OCI-LY7 (cell line): ENCODE data around the gene TCERG1L. TPM values are rescaled to one million over a fixed set of nuclear protein-coding genes. Genes with fewer than 3 reads are reported as not detected.

Experiments
- BruUV-seq: library from RNA; stranded (reverse); fragments of 400-500 nt; replicated peaks from 2 replicates; lab custom pipeline; 2021; lab: Mats Ljungman, UMichigan
- CTCF ChIA-PET: fragments of 300-600 bp; sonication (Branson Sonifier 250); formaldehyde crosslinking; loops from one replicate; lab custom pipeline; 2022; ENCODE audit warnings: antibody characterized with exemption; ENCODE audit not compliant: unreplicated experiment; lab: Charles Lee
- POLR2A ChIA-PET: fragments of 300-600 bp; sonication (Branson Sonifier 250); formaldehyde crosslinking; loops from one replicate; lab custom pipeline; 2022; ENCODE audit warnings: antibody characterized with exemption; lab: Charles Lee
- DNase-seq: peaks from one replicate; pipeline ENCODE4 v3.0.0-alpha.2; 2015; ENCODE audit warnings: low spot score
- H2AFZ ChIP-seq: fragments of 200-600 bp; sonication (generic), shearing (Covaris generic); 2 replicates; pipeline ENCODE4 v1.6.1; 2014; ENCODE audit warnings: mild to moderate bottlenecking, antibody characterized with exemption, low read length, moderate library complexity
- H3K27ac ChIP-seq: fragments of 200-600 bp; sonication (generic); 2 replicates; pipeline ENCODE4 v1.5.1; 2014; ENCODE audit warnings: mixed run types, low read depth, mild to moderate bottlenecking, moderate library complexity, low read length, inconsistent platforms; ENCODE audit not compliant: poor library complexity, severe bottlenecking
- H3K36me3 ChIP-seq: fragments of 200-600 bp; sonication (generic); 2 replicates; pipeline ENCODE4 v1.6.1; 2014; ENCODE audit warnings: mild to moderate bottlenecking, antibody characterized with exemption, low read length, moderate library complexity, mixed read lengths; ENCODE audit not compliant: insufficient read depth
- H3K4me1 ChIP-seq: fragments of 200-600 bp; sonication (generic); 2 replicates; pipeline ENCODE4 v1.5.1; 2014; ENCODE audit warnings: mild to moderate bottlenecking, low read length; ENCODE audit not compliant: insufficient read depth, poor library complexity, severe bottlenecking
- H3K4me2 ChIP-seq: fragments of 200-600 bp; sonication (generic); 2 replicates; pipeline ENCODE4 v1.6.1; 2014; ENCODE audit warnings: mild to moderate bottlenecking, low read length
- H3K4me3 ChIP-seq: fragments of 200-600 bp; sonication (generic); 2 replicates; pipeline ENCODE4 v1.5.1; 2014; ENCODE audit warnings: mild to moderate bottlenecking, low read depth, low read length; ENCODE audit not compliant: poor library complexity, severe bottlenecking
- H3K79me2 ChIP-seq: fragments of 200-600 bp; sonication (generic); 2 replicates; pipeline ENCODE4 v1.6.1; 2016; ENCODE audit warnings: low read depth, mild to moderate bottlenecking, low read length, moderate library complexity, mixed read lengths; ENCODE audit not compliant: insufficient read depth
- H3K9me2 ChIP-seq: fragments of 200-600 bp; sonication (generic); 2 replicates; pipeline ENCODE4 v1.6.1; 2016; ENCODE audit warnings: mild to moderate bottlenecking, low read length, mixed read lengths; ENCODE audit not compliant: insufficient read depth
- H3K9me3 ChIP-seq: fragments of 200-600 bp; sonication (generic); 2 replicates; pipeline ENCODE4 v1.6.1; 2014; ENCODE audit warnings: mild to moderate bottlenecking, mixed run types, low read length, mixed read lengths
- H4K20me1 ChIP-seq: fragments of 200-600 bp; sonication (generic); 2 replicates; pipeline ENCODE4 v1.6.1; 2014; ENCODE audit warnings: mild to moderate bottlenecking, antibody characterized with exemption, low read length, moderate library complexity, mixed read lengths; ENCODE audit not compliant: insufficient read depth
- CTCF ChIP-seq: fragments of 200-600 bp; sonication (generic); conservative IDR thresholded peaks from 2 replicates; pipeline ENCODE4 v1.5.1; 2014; ENCODE audit warnings: mild to moderate bottlenecking, antibody characterized with exemption, low read length, moderate library complexity, mixed read lengths
- EZH2phosphoT487 ChIP-seq: fragments of 200-600 bp; sonication (generic); IDR thresholded peaks from 2 replicates; pipeline ENCODE4 v1.6.1; 2018; ENCODE audit warnings: low read depth, borderline replicate concordance, mild to moderate bottlenecking, mixed run types, antibody characterized with exemption, low read length, moderate library complexity, mixed read lengths
- intact Hi-C: fragments of 100-400 bp; cut with micrococcal nuclease; formaldehyde crosslinking; loops from one replicate; pipeline ENCODE4 v1.10.0; 2022; ENCODE audit not compliant: unreplicated experiment
- total RNA-seq, 2 experiments: library from RNA; depleted of rRNA in 1 of 2; stranded (reverse); fragments of >200 nt in 1 of 2; shearing (Covaris generic) in 1 of 2; gene quantifications; 2 replicates each; pipeline ENCODE4 v1.2.3, GENCODE V29; 2014 to 2022

TCERG1L gene
- total RNA-seq, 2 experiments from 2014 or later: not detected

- POLR2A ChIA-PET: no interaction called here
- TF ChIP-seq CTCF (no peak), EZH2phosphoT487 (no peak)
- no TSS peak for BruUV-seq
- no peaks in the 10 kb centered on the region for H3K9me3 ChIP-seq
- H3K36me3 ChIP-seq: no peaks in the 10 kb centered on the region
- CTCF ChIA-PET: no interaction called here
- no peak overlapping the region for H3K4me3 ChIP-seq
- DNase-seq: no peak
- no peak overlapping the region for H3K27ac ChIP-seq
- no peaks in the 10 kb centered on the region for H3K4me1 ChIP-seq
- no peaks in the 10 kb centered on the region for H4K20me1 ChIP-seq
- intact Hi-C loops: no loop called here
- H2AFZ ChIP-seq: no peak overlapping the region
- H3K9me2 ChIP-seq: no peaks in the 10 kb centered on the region
- no peak overlapping the region for H3K4me2 ChIP-seq
- H3K79me2 ChIP-seq: no peaks in the 10 kb centered on the region
Observed at GRCh38 chr10:131204406-131205152, 106.9 kb downstream of the TCERG1L start.

GRCh38 chr10:131203456-131204357 is 107.8 kb downstream of the TCERG1L start:
- no peak overlapping the region for H3K4me2 ChIP-seq
- H3K27ac ChIP-seq: no peak overlapping the region
- H2AFZ ChIP-seq: no peak overlapping the region
- CTCF ChIA-PET: no interaction called here
- no peaks in the 10 kb centered on the region for H3K79me2 ChIP-seq
- H3K4me3 ChIP-seq: no peak overlapping the region
- H4K20me1 ChIP-seq: no peaks in the 10 kb centered on the region
- BruUV-seq: no TSS peak
- H3K4me1 ChIP-seq: no peaks in the 10 kb centered on the region
- POLR2A ChIA-PET: interaction anchor here (0.7 kb wide), 1 partner anchor 8 kb away, joined by 3 read pairs; no protein-coding TSS in a partner anchor
- DNase-seq: no peak
- H3K36me3 ChIP-seq: no peaks in the 10 kb centered on the region
- no peak for TF ChIP-seq EZH2phosphoT487
- H3K9me3 ChIP-seq: no peaks in the 10 kb centered on the region
- intact Hi-C loops: no loop called here
- H3K9me2 ChIP-seq: no peaks in the 10 kb centered on the region

GRCh38 chr10:131202990-131203389 is 108.5 kb downstream of the TCERG1L start:
- no peaks in the 10 kb centered on the region for H4K20me1 ChIP-seq
- H3K9me2 ChIP-seq: no peaks in the 10 kb centered on the region
- ChIA-PET CTCF (no interaction called here), POLR2A (interaction anchor here (0.7 kb wide), 1 partner anchor 8 kb away, joined by 3 read pairs; no protein-coding TSS in a partner anchor)
- no peaks in the 10 kb centered on the region for H3K79me2 ChIP-seq
- no peak overlapping the region for H3K4me3 ChIP-seq
- intact Hi-C loops: no loop called here
- no peak for DNase-seq
- no peaks in the 10 kb centered on the region for H3K9me3 ChIP-seq
- TF ChIP-seq CTCF: no peak
- TF ChIP-seq EZH2phosphoT487: no peak
- no peak overlapping the region for H3K4me2 ChIP-seq
- H3K4me1 ChIP-seq: no peaks in the 10 kb centered on the region
- no TSS peak for BruUV-seq
- H3K27ac ChIP-seq: no peak overlapping the region
- H2AFZ ChIP-seq: no peak overlapping the region
- no peaks in the 10 kb centered on the region for H3K36me3 ChIP-seq
